Measurements from ENCODE around the gene PCGF3. TPM values are rescaled to one million over a fixed set of nuclear protein-coding genes. Genes with fewer than 3 reads are reported as not detected.

PCGF3 gene
- total RNA-seq, 5 donors from 2014 or later (not counting 1 experiment from before 2014, with no cell fraction given) = 47.0 to 76.9 (median 51.1) TPM

GRCh38 chr4:780716-781492, 75.3 kb downstream of the PCGF3 start:
- Histone ChIP-seq H3K9me3 (no peaks in the 10 kb centered on the region), H3K4me1 (ENCODE audit: control insufficient read depth in 1 of 2, extremely low read depth in 1 of 2, insufficient read depth in 2 of 2, low read length in 2 of 2) (peaks cover 10 to 53% of the 10 kb centered on the region in 2 experiments), H3K27me3 (replicated peaks in 1 of 2; ENCODE audit: control insufficient read depth in 2 of 2, extremely low read depth in 1 of 2, insufficient read depth in 2 of 2, low read length in 1 of 2) (peaks cover 0 to 30% of the 10 kb centered on the region in 2 experiments), H3K27ac (ENCODE audit: low read length) (peak overlapping the region; percentile 80), H3K36me3 (ENCODE audit: control insufficient read depth in 2 of 2, extremely low read depth in 1 of 2, insufficient read depth in 1 of 2, low read length in 1 of 2) (peaks cover 3 to 12% of the 10 kb centered on the region in 2 donors), H3K4me3 (ENCODE audit: control insufficient read depth in 1 of 2, extremely low read depth in 1 of 2, low read length in 1 of 2) (peak overlapping the region; percentile 92 to 94)
- 6% methylated on average over 27 of the region's 38 CpGs for WGBS (ENCODE audit: insufficient coverage)
- ChIA-PET POLR2A (no interaction called here), CTCF (no interaction called here)
- Mint-ChIP-seq H3K4me3 (peak overlapping the region; percentile 79 to 90 (median 87)), H3K9me3 (no peaks in the 10 kb centered on the region), H3K27me3 (peaks cover 11 to 16% of the 10 kb centered on the region in 2 donors), H3K27ac (peak overlapping the region; percentile 92 to 94), H3K4me1 (peaks cover 55 to 59% (median 58%) of the 10 kb centered on the region in 3 donors), H3K36me3 (peaks cover 25% of the 10 kb centered on the region)
- DNase-seq (peak in 1 of 35 experiments; percentile 28), ATAC-seq (replicated peaks in 1 of 4) (peak in 1 of 4 experiments; percentile 0)

DNA sequence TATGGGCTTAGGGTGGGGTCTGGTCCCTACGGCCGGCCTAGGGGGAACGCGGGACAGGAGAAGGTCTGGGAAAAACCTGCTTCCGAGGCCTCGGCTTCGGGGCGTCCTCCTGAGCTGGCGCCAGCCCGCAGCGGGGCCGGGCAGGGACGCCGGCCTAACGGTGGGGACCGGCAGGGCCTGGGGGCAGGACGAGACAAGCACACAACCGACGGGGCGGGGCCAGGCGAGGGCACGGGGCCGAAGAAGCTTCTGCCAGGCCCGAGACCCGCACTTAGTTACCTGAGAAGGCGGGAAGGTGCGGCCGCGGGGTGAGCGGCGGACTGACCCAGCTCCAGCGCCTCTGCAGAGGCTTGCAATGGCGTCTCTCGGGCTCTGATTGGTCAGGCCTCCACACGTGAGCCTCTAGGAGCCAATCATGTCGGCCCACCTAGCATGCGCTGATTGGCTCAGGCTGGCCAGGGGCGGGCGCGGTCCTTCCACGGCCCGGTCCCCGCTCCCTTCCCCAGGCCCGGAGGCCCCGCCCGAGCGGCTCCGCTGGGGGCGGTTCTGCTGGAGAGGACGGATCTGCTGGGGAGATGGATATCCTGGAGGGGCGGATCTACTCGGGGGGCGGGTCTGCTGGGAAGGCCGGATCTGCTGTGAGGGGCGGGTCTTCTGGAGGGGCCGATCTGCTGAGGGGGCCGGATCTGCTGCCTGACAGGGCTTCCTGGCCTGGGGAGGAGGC, 76.0 kb downstream of the PCGF3 start:
- CTCF ChIA-PET = no interaction called here
- peak overlapping the region; percentile 80 for H3K27ac ChIP-seq (ENCODE audit: low read length)
- DNase-seq (peak; percentile 93 to 99 (median 97)), ATAC-seq (replicated peaks in 1 of 4) (peak; percentile 92 to 96 (median 93))
- H3K27me3 Mint-ChIP-seq = peaks cover 11 to 16% of the 10 kb centered on the region in 2 donors
- WGBS (ENCODE audit: insufficient coverage) = 0% methylated on average over 56 of the region's 57 CpGs
- H3K9me3 Mint-ChIP-seq = no peaks in the 10 kb centered on the region
- H3K9me3 ChIP-seq = no peaks in the 10 kb centered on the region
- H3K4me1 ChIP-seq (ENCODE audit: control insufficient read depth in 1 of 2, extremely low read depth in 1 of 2, insufficient read depth in 2 of 2, low read length in 2 of 2) = peaks cover 10 to 57% of the 10 kb centered on the region in 2 experiments
- H3K27ac Mint-ChIP-seq = peak overlapping the region; percentile 92 to 94
- POLR2A ChIA-PET = no interaction called here
- H3K27me3 ChIP-seq (replicated peaks in 1 of 2; ENCODE audit: control insufficient read depth in 2 of 2, extremely low read depth in 1 of 2, insufficient read depth in 2 of 2, low read length in 1 of 2) = peaks cover 0 to 37% of the 10 kb centered on the region in 2 experiments
- H3K36me3 ChIP-seq (ENCODE audit: control insufficient read depth in 2 of 2, extremely low read depth in 1 of 2, insufficient read depth in 1 of 2, low read length in 1 of 2) = peaks cover 3 to 8% of the 10 kb centered on the region in 2 donors
- peak overlapping the region; percentile 79 to 90 (median 87) for H3K4me3 Mint-ChIP-seq
- peaks cover 50 to 54% (median 53%) of the 10 kb centered on the region in 3 donors for H3K4me1 Mint-ChIP-seq
- peaks cover 22% of the 10 kb centered on the region for H3K36me3 Mint-ChIP-seq
- H3K4me3 ChIP-seq (ENCODE audit: control insufficient read depth in 1 of 2, extremely low read depth in 1 of 2, low read length in 1 of 2) = peak overlapping the region; percentile 92 to 94

DNA sequence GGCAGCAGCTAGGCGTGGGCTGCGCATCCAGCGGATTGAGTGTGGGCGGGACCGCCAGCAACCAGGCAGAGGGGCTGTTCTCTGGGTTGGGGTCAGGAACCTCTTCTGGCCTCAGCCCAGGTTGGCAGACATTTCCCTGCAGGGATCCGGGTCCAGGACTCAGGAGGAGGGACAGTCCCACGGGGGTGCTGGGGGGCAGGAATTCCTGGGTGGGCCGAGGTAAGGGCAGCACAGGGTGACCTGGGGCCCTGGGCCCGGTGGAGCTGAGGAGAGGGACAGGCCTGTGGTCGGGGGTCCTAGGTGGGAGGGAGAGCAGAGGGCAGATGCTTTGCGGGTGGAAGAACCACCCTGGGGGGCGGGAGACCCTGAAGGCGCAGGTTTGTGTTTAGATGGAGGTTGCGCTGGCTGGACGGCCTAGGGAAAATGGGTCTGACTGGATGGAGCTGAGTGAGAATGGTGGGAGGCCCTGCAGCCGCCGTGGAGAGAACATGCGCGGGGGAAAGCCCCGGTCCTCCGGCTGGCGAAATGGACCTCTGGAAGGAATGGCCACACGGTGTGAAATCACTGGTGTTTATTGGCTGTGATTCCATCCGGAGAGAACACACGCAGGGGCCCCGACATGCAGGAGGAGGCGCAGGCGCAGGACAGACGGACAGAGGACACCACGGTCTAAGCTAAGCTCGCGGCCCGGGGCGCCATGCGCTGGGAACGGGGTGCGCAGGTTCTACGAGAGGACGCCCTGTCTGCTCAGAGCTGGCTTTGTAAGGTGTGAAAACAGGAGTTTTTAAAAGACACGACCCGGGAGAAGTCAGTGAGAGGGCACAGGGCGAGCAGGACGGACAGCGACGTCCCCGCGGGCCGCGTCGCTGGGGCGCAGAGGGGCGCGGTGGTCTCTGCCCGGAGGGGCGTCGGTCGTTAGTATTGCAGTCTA, 79.0 kb downstream of the PCGF3 start:
- H3K27ac ChIP-seq (ENCODE audit: low read length) = no peak overlapping the region
- H3K4me1 ChIP-seq (ENCODE audit: control insufficient read depth in 1 of 2, extremely low read depth in 1 of 2, insufficient read depth in 2 of 2, low read length in 2 of 2) = peaks cover 10 to 47% of the 10 kb centered on the region in 2 experiments
- ATAC-seq (replicated peaks in 1 of 4) (no peak), DNase-seq (no peak)
- H3K36me3 ChIP-seq (ENCODE audit: control insufficient read depth in 2 of 2, extremely low read depth in 1 of 2, insufficient read depth in 1 of 2, low read length in 1 of 2) = no peaks in the 10 kb centered on the region
- POLR2A ChIA-PET = no interaction called here
- H3K4me1 Mint-ChIP-seq = peaks cover 28 to 31% (median 28%) of the 10 kb centered on the region in 3 donors
- CTCF ChIA-PET = no interaction called here
- H3K4me3 ChIP-seq (ENCODE audit: control insufficient read depth in 1 of 2, extremely low read depth in 1 of 2, low read length in 1 of 2) = peak overlapping the region in 1 of 2 donors; percentile 44
- peak overlapping the region in 1 of 2 donors; percentile 46 for H3K27ac Mint-ChIP-seq
- H3K4me3 Mint-ChIP-seq = peak overlapping the region in 2 of 3 donors; percentile 17 to 63
- peaks cover 0 to 66% of the 10 kb centered on the region in 2 experiments for H3K27me3 ChIP-seq (replicated peaks in 1 of 2; ENCODE audit: control insufficient read depth in 2 of 2, extremely low read depth in 1 of 2, insufficient read depth in 2 of 2, low read length in 1 of 2)
- 62% methylated on average over 57 of the region's 57 CpGs for WGBS (ENCODE audit: insufficient coverage)
- H3K9me3 ChIP-seq = no peaks in the 10 kb centered on the region
- H3K27me3 Mint-ChIP-seq = peaks cover 16 to 23% of the 10 kb centered on the region in 2 donors
- H3K36me3 Mint-ChIP-seq = peaks cover 4% of the 10 kb centered on the region
- no peaks in the 10 kb centered on the region for H3K9me3 Mint-ChIP-seq

DNA sequence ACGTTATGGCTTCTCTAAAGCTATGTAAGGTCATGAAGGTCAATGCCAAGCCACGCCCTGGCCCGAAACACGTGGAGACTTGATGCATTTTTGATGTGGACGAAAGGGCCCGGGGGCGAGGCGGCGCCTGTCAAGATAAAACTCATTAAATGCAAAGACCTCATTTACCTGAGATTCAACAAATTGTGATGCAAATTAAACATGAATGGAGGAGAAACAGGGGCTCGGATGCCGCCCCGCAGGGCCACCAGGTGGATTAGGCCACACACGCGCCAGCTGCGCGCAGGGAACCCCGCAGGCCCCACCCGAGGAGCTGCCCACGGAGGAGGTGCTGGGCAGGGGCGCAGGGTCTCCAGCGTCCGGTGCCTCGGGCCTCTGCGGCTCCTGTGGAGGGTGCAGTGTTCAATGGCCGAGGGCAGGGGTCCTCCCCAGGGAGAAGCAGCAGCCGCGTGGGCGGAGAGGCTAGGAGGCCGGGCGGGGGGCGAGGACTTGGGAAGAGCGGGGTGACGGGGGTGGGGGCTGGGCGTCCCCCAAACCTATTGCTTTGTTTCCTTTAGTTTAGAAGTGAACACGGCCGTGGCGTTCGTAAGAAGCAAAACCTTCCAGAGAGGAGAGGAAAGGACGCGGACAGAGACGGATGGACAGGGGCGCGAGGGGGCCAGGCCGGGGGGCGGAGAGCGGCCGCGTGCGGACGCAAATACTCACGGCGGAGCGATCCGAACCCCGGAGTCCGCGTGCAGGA, 79.9 kb downstream of the PCGF3 start:
- no peak for DNase-seq
- 13% methylated on average over 45 of the region's 57 CpGs for WGBS (ENCODE audit: insufficient coverage)
- CTCF ChIA-PET = no interaction called here
- H3K36me3 Mint-ChIP-seq = no peaks in the 10 kb centered on the region
- Histone ChIP-seq H3K9me3 (no peaks in the 10 kb centered on the region), H3K36me3 (ENCODE audit: control insufficient read depth in 2 of 2, extremely low read depth in 1 of 2, insufficient read depth in 1 of 2, low read length in 1 of 2) (no peaks in the 10 kb centered on the region), H3K4me1 (ENCODE audit: control insufficient read depth in 1 of 2, extremely low read depth in 1 of 2, insufficient read depth in 2 of 2, low read length in 2 of 2) (peaks cover 7 to 38% of the 10 kb centered on the region in 2 experiments), H3K27ac (ENCODE audit: low read length) (no peak overlapping the region), H3K27me3 (replicated peaks in 1 of 2; ENCODE audit: control insufficient read depth in 2 of 2, extremely low read depth in 1 of 2, insufficient read depth in 2 of 2, low read length in 1 of 2) (peaks cover 0 to 72% of the 10 kb centered on the region in 2 experiments), H3K4me3 (ENCODE audit: control insufficient read depth in 1 of 2, extremely low read depth in 1 of 2, low read length in 1 of 2) (peak overlapping the region in 1 of 2 donors; percentile 29)
- H3K27me3 Mint-ChIP-seq = peaks cover 16 to 25% of the 10 kb centered on the region in 2 donors
- peaks cover 20 to 23% (median 20%) of the 10 kb centered on the region in 3 donors for H3K4me1 Mint-ChIP-seq
- H3K27ac Mint-ChIP-seq = no peak overlapping the region
- POLR2A ChIA-PET = no interaction called here
- no peak for ATAC-seq (replicated peaks in 1 of 4)
- H3K9me3 Mint-ChIP-seq = no peaks in the 10 kb centered on the region
- H3K4me3 Mint-ChIP-seq = peak overlapping the region in 2 of 3 donors; percentile 41 to 63

DNA sequence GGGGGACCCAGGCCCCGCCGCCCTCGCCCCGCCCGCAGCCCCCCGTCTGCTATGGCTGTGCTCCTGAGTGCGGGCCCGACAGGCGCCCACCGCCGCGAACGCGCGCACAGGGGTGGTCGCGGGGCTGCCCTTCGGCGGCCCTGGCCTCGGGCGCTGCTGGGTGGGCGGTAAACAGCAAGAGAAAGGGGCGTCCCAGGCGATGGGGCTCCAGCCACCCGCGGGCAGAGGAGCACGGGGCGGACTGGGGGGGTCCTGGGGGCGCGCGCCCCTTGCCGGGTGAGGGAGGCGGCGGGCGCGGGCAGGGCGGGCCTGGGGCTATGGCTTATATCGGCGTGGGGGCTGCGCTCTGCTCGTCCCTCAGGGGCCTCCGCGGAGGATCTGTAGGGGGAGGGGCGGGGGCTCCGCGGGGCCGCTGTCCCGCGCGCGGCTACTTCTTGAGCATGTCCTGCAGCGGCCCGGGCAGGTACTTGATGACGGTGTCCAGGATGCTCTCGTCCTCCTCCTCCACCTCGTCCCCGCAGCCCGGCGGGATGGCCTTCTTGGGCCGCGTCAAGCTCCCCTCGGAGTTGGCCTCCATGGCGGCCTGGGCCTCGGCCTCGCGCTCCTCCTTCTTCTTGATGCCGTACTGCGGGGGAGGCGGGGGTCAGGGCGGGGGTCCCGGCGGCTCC, 80.6 kb downstream of the PCGF3 start:
- Mint-ChIP-seq H3K9me3 (no peaks in the 10 kb centered on the region), H3K4me1 (peaks cover 16 to 20% (median 18%) of the 10 kb centered on the region in 3 donors), H3K36me3 (no peaks in the 10 kb centered on the region), H3K27ac (no peak overlapping the region), H3K27me3 (peaks cover 20 to 28% of the 10 kb centered on the region in 2 donors), H3K4me3 (peak overlapping the region in 1 of 3 donors; percentile 63)
- peaks cover 2 to 31% of the 10 kb centered on the region in 2 experiments for H3K4me1 ChIP-seq (ENCODE audit: control insufficient read depth in 1 of 2, extremely low read depth in 1 of 2, insufficient read depth in 2 of 2, low read length in 2 of 2)
- H3K27ac ChIP-seq (ENCODE audit: low read length) = no peak overlapping the region
- H3K9me3 ChIP-seq = no peaks in the 10 kb centered on the region
- H3K4me3 ChIP-seq (ENCODE audit: control insufficient read depth in 1 of 2, extremely low read depth in 1 of 2, low read length in 1 of 2) = no peak overlapping the region
- peaks cover 0 to 73% of the 10 kb centered on the region in 2 experiments for H3K27me3 ChIP-seq (replicated peaks in 1 of 2; ENCODE audit: control insufficient read depth in 2 of 2, extremely low read depth in 1 of 2, insufficient read depth in 2 of 2, low read length in 1 of 2)
- no peak for ATAC-seq (replicated peaks in 1 of 4)
- WGBS (ENCODE audit: insufficient coverage) = 13% methylated on average over 63 of the region's 72 CpGs
- no peak for DNase-seq
- POLR2A ChIA-PET = interaction anchor here in 1 of 2 donors (0.7 kb wide), 1 partner anchor 224 kb away, joined by 3 read pairs; no protein-coding TSS in a partner anchor
- H3K36me3 ChIP-seq (ENCODE audit: control insufficient read depth in 2 of 2, extremely low read depth in 1 of 2, insufficient read depth in 1 of 2, low read length in 1 of 2) = no peaks in the 10 kb centered on the region
- CTCF ChIA-PET = interaction anchor here in 1 of 2 donors (0.6 kb wide), 1 partner anchor 43 kb away, joined by 4 read pairs; no protein-coding TSS in a partner anchor

All from T-cell (primary cell).